VCaP (cell line): ENCODE measurements around the gene L3MBTL4.
"Not testable (repeated sequence)": the region's sequence is repeated elsewhere in the genome, so short reads cannot be mapped to it uniquely, and the experiment has no call there.

Source experiments
- H3K27ac ChIP-seq: fragments of 450-650 bp; 2 replicates; pipeline ENCODE4 v1.5.1; 2017
- TF ChIP-seq, protein P1 (sequence below): fragments of 450-650 bp; conservative IDR thresholded peaks from 2 replicates; pipeline ENCODE4 v1.5.1; 2017; ENCODE audit warnings: mild to moderate bottlenecking, moderate library complexity

Gene L3MBTL4

DNA sequence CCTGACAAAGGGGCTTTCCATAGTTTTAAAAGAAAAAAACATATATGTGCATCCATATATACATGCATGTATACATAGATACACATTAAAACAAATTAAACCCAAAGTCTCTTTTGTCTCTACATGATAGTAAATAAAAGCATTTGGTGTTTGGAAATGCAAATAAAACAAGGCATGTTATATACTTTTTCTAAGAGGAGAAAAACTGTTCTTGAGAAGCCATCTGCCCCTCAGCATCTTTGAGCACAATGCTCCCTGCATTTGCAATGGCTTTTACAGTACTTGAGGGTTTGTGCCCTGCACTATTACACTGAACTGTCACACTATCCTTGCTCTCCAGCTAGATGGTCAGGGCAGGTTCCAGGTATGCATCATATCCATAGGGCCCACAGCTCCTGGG is 210.2 kb downstream of the L3MBTL4 start:
- TF ChIP-seq, protein P1, sequence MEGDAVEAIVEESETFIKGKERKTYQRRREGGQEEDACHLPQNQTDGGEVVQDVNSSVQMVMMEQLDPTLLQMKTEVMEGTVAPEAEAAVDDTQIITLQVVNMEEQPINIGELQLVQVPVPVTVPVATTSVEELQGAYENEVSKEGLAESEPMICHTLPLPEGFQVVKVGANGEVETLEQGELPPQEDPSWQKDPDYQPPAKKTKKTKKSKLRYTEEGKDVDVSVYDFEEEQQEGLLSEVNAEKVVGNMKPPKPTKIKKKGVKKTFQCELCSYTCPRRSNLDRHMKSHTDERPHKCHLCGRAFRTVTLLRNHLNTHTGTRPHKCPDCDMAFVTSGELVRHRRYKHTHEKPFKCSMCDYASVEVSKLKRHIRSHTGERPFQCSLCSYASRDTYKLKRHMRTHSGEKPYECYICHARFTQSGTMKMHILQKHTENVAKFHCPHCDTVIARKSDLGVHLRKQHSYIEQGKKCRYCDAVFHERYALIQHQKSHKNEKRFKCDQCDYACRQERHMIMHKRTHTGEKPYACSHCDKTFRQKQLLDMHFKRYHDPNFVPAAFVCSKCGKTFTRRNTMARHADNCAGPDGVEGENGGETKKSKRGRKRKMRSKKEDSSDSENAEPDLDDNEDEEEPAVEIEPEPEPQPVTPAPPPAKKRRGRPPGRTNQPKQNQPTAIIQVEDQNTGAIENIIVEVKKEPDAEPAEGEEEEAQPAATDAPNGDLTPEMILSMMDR, result no peak
- no peak overlapping the region for H3K27ac ChIP-seq

DNA sequence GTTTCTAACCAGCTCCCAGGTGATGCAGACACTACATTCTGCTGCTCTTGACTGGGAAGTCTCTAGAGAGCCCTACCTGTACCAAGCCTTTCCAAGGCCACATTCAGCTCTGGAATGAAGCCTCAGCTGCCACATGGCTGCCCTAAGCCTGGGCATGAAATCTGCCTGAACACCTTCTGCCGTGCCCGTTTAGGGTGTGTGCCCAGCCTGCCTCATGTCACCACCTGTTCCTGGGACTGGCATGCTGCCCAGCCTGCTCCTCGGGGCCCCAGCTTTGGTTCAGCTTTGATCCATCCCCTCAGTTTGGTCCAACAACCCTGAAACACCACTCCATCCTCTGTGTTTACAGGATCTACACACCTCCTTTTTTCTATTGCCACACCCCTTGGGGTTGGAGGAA is 210.9 kb downstream of the L3MBTL4 start:
- TF ChIP-seq, protein P1, result no peak
- no peak overlapping the region for H3K27ac ChIP-seq

DNA sequence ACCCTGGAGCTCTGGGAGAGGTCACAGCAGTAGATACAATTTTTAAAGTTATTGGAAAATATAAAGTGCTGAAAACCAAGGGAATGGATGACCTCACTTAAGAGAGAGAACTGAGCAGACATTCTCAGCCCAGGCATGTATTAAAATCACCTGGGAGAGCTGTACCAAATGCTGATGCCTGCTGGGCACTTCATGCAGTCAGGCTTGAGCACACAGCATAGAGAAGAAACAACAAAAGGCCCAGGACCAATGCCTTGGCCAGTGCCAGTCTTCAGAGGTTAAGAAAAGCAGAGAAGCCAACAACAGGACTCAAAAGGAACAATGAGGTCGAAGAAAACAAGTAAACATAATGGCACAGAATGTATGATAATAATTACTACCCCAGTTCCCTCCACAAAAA is 211.8 kb downstream of the L3MBTL4 start:
- TF ChIP-seq, protein P1, result no peak
- H3K27ac ChIP-seq, result no peak overlapping the region

DNA sequence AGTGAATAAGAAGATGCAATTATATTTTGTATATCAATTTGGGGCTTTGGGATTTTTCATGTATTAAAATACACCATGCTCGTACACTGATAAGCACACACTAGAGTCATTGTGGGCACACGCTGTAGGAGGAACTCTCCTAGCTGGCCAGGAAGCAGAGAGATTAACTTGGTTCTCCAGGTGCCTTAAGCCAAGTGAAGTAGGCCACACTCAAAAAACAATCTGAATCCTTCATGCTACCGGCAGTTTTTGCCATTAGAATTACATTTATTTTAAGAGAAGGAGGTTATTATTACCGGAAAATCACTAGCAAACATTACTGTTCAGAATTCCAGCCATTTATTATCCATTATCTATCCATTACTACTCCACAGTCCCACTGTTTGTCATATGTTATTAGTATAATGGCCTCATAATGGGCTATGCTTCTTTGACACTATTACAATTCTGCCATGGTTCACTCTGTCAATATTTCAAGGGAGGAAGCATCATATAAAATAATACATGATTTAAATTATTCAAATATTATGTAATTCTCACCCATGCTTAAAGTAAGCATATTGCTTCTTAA is 214.4 kb downstream of the L3MBTL4 start:
- H3K27ac ChIP-seq, result no peak overlapping the region
- TF ChIP-seq, protein P1, result no peak

DNA sequence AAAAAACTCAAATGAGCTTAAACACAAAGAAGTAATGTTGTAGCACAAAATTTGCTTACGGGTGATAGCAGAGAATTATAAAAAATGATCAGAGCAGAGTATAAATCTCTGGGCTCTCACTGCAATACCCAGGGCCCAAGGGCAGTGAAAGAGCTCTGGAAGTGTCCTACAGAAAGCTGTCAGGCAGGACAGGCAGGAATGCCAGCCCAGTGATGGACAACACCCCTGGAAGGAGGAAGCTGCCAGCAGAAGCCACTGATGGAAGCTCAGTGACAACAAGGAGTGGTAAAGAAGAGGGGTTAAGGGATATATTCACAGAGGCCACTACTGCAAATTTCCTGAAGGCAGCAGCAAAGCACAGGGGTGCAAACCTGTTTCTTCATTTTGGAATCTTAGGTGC is 214.9 kb downstream of the L3MBTL4 start:
- TF ChIP-seq, protein P1, result no peak
- no peak overlapping the region for H3K27ac ChIP-seq

DNA sequence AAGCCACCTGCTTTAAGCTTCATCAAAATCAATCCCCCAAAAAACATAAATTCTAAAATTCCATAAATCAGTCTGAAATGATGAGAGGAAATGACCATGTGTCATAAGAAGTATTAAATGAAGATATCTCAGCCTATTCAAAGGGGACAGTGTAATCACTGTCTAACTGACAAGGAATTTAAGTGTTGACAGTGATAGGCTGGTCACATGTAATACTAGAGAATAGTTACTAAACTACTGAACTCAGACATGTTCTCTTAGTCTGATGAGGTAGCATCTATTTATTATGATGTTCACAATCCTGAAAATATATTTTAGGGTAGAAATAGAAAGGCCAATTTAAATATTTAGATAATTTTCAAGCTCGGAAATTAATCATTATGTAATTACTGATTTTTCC is 216.1 kb downstream of the L3MBTL4 start:
- TF ChIP-seq, protein P1, result no peak
- no peak overlapping the region for H3K27ac ChIP-seq

DNA sequence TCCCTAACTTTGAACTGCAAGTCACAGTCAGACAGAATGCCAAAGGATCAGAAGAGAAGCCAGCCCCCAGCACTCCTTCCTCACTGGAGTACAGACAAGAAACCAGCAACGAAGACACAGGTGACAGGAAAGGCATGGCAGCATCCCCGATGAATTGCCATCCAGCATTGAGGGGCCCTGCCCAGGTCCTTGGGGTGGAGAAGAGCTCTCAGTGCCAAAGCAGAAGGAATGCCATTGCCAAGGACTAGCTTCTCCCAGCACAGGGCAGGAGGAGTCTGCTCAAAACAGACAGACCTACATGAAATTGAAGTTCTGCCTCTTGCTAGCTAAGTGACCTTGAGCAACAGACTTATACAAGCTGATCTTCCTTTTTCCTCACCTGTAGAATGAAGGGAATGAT is 220.1 kb downstream of the L3MBTL4 start:
- H3K27ac ChIP-seq, result no peak overlapping the region
- TF ChIP-seq, protein P1, result no peak

DNA sequence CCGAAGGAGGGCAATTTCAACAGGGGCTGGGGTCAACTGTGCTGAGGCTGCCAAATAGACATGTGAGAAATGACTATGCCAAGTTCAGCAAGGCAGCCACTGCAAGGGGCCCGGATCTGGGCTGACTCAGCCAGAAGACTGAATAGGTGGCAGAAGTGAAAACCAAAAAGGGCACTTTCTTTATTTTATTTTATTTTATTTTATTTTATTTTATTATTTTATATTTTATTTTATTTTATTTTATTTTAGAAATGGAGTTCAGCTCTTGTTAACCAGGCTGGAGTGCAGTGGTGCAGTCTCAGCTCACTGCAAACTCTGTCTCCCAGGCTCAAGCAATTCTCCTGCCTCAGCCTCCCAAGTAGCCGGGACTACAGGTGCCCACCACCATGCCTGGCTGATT is 228.9 kb downstream of the L3MBTL4 start:
- not testable (repeated sequence) for H3K27ac ChIP-seq
